B cell (primary cell): Measurements from ENCODE around the gene SLC12A1.

ENCODE experiments used
- EZH2 ChIP-seq: IDR thresholded peaks from 2 replicates; pipeline ENCODE4 v1.6.1; 2012; ENCODE audit warnings: borderline replicate concordance, low read depth, mild to moderate bottlenecking, moderate library complexity, low read length; ENCODE audit not compliant: insufficient read depth, poor library complexity, severe bottlenecking
- TF ChIP-seq, protein P1 (sequence below): fragments of 200-600 bp; IDR thresholded peaks from one replicate; pipeline ENCODE4 v1.8.0; 2022; ENCODE audit warnings: antibody characterized with exemption, mild to moderate bottlenecking

DNA sequence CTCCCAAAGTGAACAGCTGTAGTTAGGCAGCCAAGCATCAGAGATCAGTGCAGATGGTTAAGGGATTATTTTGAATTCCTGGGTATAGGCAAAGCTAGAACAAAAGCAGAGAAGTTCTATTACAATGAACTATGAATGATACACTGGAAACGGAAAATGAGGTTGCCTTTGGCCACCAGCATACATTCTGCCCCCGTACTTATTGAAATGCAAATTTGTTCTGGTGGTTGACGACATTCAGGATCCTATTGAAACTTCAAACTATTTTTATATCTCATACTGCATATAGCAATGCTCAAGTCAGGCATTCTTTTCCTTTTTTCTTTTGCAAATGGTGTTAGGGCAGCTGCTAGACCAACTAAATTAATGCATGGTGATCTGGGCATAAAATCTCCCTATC, 61.7 kb downstream of the SLC12A1 start:
- TF ChIP-seq, protein P1, sequence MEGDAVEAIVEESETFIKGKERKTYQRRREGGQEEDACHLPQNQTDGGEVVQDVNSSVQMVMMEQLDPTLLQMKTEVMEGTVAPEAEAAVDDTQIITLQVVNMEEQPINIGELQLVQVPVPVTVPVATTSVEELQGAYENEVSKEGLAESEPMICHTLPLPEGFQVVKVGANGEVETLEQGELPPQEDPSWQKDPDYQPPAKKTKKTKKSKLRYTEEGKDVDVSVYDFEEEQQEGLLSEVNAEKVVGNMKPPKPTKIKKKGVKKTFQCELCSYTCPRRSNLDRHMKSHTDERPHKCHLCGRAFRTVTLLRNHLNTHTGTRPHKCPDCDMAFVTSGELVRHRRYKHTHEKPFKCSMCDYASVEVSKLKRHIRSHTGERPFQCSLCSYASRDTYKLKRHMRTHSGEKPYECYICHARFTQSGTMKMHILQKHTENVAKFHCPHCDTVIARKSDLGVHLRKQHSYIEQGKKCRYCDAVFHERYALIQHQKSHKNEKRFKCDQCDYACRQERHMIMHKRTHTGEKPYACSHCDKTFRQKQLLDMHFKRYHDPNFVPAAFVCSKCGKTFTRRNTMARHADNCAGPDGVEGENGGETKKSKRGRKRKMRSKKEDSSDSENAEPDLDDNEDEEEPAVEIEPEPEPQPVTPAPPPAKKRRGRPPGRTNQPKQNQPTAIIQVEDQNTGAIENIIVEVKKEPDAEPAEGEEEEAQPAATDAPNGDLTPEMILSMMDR: no peak
- no peak for TF ChIP-seq EZH2
